Measurements from ENCODE around the gene PPP1R14B.

PPP1R14B gene

DNA sequence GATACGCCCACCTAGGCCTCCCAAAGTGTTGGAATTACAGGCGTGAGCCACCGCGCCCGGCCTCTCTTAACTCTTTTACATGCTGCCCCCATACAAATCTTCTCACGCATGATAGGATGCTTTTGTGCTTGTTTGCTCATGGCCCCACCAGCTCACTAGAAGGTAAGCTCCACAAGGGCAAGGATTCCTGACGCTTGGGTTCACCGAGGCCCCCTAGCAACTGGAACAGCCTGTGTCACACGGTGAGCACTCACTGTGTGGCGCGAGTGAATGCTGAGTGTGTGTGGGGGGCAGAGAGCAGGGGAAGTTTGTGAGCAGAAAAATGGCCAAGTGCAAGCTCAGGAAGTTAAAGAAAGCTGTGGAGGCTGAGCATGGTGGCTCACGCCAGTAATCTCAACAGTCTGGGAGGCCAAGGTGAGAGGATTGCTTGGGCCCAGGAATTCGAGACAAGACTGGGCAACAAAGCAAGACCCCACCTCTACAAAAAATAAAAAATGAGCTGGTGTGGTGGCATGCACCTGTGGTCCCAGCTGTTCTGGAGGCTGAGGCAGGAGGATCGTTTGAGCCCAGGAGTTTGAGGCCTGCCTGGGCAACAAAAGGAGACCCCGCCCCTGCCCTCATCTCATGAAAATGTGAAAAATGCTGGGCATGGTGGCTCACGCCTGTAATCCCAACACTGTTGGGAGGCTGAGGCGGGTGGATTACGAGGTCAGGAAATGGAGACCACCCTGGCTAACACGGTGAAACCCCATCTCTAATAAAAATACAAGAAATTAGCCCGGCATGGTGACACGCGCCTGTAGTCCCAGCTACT, 35.4 kb upstream of the PPP1R14B start:
- no peak for FAIRE-seq

DNA sequence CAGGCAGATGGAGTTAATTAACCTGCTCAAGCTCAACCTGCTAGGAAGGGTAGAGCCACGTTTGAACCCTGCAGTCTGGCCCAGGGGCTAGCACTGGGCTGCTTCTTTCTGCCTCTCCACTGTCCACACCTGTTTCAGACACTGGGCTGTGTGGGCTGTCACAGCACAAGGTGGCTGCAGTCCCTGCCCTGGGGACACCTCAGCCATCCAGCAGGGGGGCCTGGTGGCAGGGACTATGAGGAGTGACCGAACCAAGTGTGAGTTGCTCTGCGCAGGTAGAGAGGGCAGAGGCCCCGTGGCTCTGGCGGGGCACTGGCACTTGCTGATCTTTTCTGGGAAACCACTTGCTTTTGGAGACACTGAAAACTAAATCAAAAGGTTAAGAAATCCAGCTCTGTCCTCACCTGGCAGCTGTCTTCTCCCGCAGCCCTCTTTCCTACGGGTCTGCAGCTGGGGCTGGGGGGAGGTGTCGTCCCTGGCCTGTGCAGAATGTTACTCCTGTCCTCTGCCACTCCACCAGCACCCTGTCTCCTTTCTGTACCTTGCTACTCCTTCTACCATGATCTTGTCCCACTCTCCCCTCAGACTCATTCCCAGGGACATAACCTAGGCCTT, 31.9 kb upstream of the PPP1R14B start:
- FAIRE-seq, result no peak

- no peak for FAIRE-seq
Observed at GRCh38 chr11:64276653-64277431, 30.1 kb upstream of the PPP1R14B start.

- FAIRE-seq, result no peak
Observed at GRCh38 chr11:64275841-64276240, 29.1 kb upstream of the PPP1R14B start.

DNA sequence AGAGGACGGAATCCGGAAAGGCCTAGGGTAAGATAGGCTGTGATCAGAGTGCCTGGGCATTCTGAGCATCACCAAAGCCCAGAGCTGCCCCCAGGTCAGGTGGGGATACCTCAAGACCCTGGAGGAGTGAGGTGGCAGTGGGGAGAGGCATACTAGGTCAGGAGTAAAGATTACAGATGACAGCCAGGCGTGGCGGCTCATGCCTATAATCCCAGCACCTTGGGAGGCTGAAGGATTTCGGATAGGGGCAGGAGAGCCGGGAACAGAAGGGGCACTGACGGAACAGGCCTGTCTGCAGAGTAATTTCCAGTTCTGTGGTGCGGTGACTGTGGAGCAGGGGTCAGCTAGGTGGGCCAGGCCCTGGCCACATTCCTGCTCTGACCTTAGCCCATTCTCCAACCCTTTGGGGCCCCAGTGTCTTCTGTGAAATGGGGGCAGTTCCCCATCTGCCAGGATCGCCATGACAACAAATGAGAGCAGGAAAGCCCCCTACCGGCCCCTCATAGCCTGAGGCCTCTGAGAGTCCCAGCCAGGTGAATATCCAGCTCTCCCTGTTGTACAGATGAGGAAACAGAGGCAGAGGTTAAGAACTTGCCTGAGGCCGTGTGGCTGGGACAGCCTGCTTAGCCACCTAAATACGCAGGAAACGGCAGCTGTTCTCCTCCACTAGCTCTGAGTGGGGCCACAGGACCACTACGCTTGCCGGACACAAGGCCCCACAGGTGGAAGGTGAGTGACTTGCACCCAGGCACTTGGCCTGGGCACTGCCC, 28.5 kb upstream of the PPP1R14B start:
- no peak for FAIRE-seq

DNA sequence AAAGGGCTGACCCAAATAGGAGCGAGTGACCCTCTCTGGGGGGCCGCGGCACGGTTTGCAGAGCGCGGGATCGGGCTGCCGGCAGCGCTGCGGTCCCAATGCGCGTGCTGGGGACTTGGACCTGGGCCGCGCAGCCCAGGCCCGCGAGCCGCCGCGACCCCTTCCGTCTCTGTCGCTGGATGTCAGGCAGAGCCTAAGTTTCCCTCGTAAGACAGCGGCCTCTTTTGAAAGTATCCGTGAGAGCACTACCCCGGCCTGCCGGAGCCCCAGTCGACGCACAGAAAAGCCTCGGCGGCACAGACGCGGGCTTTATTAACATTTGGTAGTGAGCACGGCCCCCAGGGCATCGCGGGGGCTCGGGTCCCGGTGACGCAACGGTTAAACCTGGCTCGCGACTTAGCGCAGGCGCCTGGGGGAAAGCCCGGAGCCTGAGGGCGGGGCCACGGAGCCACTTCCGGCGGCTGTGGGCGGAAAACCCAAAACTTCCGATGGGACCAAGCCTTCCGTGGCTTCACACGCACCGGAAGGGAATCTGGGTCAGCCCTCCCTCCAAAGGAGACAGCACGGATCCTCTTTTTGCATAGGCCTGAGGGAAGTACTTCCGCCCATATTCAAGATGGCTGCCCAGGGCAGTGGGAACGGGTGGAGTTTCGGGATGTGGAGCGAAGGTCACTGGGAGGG, 22.9 kb upstream of the PPP1R14B start:
- no peak for FAIRE-seq

- no peak for FAIRE-seq
Observed at GRCh38 chr11:64268893-64269539, 22.3 kb upstream of the PPP1R14B start.

DNA sequence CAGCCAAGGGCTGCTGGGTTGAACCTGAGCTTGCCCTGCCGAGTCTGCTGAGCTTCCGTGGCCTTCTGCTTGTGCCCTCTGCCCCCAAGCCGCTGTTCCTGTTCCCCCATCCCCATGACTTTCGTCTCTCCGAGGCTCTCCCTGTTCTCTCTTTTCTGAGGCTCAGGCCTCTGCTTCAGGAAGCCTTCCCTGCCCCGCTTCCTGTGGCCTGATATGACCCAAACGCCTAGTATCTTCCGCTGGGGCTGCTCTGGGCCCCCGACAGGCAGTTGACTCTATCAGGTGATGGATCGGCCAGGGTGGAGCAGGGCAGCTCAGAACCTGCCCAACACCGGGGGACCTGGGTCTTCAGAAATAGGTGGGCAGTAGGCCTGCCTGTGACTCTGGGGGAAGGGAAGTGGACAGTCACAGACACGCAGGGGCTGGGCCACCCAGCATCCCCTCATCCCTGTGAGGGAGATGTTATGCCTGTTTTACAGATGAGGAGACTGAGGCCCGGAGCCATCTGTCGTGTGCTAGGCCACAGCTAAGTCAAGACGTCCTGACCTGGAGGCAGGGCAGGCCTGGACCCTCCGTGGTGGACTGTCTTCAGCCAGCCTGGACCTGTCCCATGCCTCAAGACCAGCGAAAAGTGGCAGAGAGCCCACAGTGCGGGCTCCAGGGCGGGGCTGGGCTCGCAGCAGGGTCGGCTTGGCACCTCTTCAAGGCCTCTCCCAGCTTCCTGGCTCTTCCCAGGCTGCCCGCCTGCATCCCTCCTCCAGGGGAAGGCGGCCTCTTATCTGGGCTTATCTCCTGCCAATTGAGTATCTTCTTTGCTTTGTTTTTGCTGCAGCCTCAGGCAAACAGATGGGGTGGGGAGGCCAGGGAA, 21.5 kb upstream of the PPP1R14B start:
- FAIRE-seq, result no peak

DNA sequence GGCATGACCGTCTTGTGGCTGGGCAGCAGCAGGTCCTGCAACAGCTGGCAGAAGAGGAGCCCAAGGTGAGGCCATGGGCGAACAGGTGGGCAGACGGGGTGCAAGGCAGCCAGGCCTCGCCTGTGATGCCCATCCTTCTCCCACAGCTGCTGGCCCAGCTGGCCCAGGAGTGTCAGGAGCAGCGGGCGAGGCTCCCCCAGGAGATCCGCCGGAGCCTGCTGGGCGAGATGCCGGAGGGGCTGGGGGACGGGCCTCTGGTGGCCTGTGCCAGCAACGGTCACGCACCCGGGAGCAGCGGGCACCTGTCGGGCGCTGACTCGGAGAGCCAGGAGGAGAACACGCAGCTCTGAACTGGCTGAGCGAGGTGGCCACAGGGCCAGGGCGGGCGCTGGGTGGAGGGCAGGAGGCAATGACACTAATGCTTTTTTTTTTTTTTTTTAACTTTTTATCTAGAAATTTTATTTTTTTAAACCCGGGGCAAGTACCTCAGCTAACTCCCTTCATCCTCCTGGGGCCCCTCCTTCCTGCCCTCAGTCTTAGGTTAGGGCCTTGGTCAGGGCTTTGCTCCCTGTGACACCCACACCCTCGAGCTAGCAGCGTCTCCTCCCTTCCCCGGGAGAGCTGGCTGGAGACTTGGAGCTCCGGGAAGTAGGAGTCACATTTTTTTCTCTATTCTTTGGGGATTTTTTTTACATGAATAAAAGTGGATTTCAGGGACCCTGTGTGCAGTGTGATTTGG, 20.6 kb upstream of the PPP1R14B start:
- FAIRE-seq, result no peak

DNA sequence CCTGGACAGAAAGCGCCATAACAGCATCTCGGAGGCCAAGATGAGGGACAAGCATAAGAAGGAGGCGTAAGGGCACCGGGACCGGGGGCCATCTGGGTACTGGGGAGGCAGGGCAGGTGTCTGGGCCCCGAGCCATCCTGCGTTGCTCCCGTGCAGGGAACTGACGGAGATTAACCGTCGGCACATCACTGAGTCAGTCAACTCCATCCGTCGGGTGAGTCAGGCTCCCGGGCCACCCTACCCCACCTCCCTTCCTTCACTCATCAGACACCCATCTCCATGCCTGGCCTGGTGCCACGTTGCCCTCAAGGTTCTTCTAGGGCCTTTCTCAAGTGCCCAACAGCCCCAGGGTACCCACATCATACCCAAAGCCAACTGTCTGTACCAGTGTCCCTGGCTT, 19.6 kb upstream of the PPP1R14B start:
- no peak for FAIRE-seq

DNA sequence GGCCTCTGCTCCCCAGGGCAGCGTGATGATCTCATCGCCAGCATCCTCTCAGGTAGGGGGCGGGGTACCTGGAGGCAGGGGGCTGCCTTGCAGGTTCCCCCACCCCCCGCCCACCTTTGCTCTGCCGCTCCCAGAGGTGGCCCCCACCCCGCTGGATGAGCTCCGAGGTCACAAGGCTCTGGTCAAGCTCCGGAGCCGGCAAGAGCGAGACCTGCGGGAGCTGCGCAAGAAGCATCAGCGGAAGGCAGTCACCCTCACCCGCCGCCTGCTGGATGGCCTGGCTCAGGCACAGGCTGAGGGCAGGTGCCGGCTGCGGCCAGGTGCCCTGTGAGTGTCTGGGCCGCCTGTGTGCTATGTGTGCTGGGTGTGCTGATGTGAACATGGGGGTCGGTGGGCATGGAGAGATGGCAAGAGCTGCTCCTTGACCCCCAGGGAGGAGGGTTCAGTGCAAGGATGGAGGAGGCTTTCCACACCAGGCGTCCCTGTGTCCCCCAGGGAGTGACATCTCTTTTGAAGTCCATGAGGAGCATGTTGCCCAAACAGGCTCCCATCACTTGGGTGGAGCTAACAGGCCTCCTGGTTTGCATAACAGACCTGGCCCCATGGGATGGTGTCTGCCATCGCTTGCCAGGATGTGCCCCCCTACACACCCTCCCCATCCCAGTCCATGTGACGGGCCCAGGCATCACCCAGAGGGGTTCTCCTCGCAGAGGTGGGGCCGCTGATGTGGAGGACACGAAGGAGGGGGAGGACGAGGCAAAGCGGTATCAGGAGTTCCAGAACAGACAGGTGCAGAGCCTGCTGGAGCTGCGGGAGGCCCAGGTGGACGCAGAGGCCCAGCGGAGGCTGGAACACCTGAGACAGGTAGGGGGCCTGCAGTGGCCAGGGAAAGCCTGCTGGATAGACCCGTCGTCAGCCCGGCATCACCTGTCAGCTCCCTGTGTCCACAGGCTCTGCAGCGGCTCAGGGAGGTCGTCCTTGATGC, 18.7 kb upstream of the PPP1R14B start:
- FAIRE-seq, result no peak

GRCh38 chr11:64264371-64264852, 17.7 kb upstream of the PPP1R14B start:
- no peak for FAIRE-seq

DNA sequence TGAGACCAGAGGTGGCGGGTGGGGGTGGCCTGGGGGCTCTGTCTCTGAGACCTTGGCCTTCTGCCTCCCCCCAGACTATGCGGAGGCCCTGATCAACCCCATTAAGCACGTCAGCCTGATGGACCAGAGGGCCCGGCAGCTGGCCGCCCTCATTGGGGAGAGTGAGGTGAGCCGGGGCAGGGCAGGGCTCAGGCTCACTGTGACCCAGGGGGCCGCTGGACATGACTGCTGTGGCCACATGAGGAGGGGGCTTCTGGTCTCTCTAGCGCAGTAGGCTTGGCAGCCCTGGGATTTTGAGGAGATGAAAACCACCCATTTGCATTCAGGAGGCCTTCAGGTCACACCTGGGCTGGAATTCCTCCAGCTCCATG, 17.2 kb upstream of the PPP1R14B start:
- FAIRE-seq, result no peak

DNA sequence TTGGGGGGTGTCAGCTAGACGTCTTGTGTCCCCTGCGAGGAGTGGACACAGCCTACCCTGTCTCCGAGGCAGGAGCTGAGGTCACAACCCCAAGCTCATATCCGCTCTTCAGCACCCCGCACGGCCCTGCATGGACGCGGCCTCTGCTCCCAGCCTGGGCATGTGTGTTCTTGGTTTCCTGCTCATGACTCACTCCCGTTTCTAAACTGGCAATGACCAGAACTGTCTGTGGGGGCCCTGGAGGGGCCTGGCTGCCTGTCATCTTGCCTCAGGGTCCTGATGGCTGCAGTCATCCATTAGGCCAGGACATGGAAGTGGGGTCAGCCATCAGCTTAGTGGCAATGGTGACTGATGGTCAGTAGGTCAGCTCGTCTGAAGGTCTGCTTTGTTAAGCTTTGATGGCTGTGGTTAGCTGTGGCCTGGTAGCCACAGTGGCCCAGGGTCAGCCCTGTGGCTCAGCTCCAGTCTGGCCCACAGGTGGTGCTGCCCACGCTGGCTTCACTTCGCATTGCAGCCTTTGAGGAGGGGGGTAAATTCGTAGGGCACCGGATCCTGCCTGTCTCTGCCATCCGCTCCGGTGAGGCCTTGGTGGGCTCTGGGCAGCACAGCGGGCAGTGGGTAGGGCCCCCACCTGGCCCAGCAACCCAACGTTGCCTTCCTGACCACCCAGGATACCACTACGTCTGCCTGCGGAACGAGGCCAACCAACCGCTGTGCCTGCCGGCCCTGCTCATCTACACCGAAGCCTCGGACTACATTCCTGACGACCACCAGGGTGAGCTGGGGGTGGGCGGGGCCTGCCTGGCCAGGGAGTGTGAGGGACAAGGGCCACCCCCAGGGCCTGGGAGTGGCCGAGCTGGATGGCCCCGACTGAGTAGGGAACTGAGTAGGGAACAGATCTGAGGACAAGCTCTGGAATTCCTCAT, 16.5 kb upstream of the PPP1R14B start:
- FAIRE-seq, result no peak

- no peak for FAIRE-seq
Observed at GRCh38 chr11:64262271-64263002, 15.7 kb upstream of the PPP1R14B start.

- no peak for FAIRE-seq
Observed at GRCh38 chr11:64261556-64262080, 14.9 kb upstream of the PPP1R14B start.
